Small intestine (tissue), 16 donors: ENCODE results near the gene KRTAP5-11. TPM values are rescaled to one million over a fixed set of nuclear protein-coding genes. Genes with fewer than 3 reads are reported as not detected.
"Not testable (repeated sequence)": the region's sequence is repeated elsewhere in the genome, so short reads cannot be mapped to it uniquely, and the experiment has no call there.

ENCODE experiments used
- DNase-seq, 2 donors: peaks; one replicate each; pipeline versions ENCODE4 v3.0.0 to v3.0.0-alpha.2; 2013
- FAIRE-seq: peaks from 2 replicates; lab custom pipeline; 2012; peaks lifted over from hg19 to GRCh38; lab: Jason Lieb, UNC
- H3K27ac ChIP-seq, 3 donors: one replicate each; pipeline ENCODE4 v1.5.1; 2013; ENCODE audit warnings: low read length in 2 of 3, mild to moderate bottlenecking in 2 of 3, control low read depth in 1 of 3, inconsistent platforms in 1 of 3, low read depth in 1 of 3, moderate library complexity in 1 of 3
- H3K27me3 ChIP-seq, 3 donors: one replicate each; pipeline ENCODE4 v1.6.1; 2013; ENCODE audit warnings: low read length in 3 of 3, inconsistent platforms in 1 of 3; ENCODE audit not compliant: control insufficient read depth in 3 of 3, insufficient read depth in 3 of 3
- H3K36me3 ChIP-seq, 3 donors: one replicate each; pipeline ENCODE4 v1.6.1; 2013; ENCODE audit warnings: low read length in 3 of 3, inconsistent platforms in 1 of 3, low read depth in 1 of 3, mild to moderate bottlenecking in 1 of 3, moderate library complexity in 1 of 3; ENCODE audit not compliant: control insufficient read depth in 3 of 3, insufficient read depth in 2 of 3
- H3K4me1 ChIP-seq, 3 donors: one replicate each; pipeline ENCODE4 v1.6.1; 2013; ENCODE audit warnings: low read length in 2 of 3, inconsistent platforms in 1 of 3, low read depth in 1 of 3, mild to moderate bottlenecking in 1 of 3, moderate library complexity in 1 of 3; ENCODE audit not compliant: control insufficient read depth in 3 of 3, insufficient read depth in 2 of 3
- H3K4me3 ChIP-seq, 3 donors: one replicate each; pipeline ENCODE4 v1.5.1; 2013; ENCODE audit warnings: low read length in 3 of 3, control low read depth in 1 of 3, inconsistent platforms in 1 of 3, low read depth in 1 of 3, mild to moderate bottlenecking in 1 of 3, moderate library complexity in 1 of 3
- H3K9me3 ChIP-seq, 2 donors: one replicate each; pipeline ENCODE4 v1.6.1; 2013; ENCODE audit warnings: low read depth in 1 of 2, low read length in 1 of 2; ENCODE audit not compliant: control insufficient read depth in 2 of 2, insufficient read depth in 1 of 2
- WGBS, 3 donors: extraction: QIAGEN DNeasy Blood & Tissue Kit; methylation state at CpG; one replicate each; pipeline ENCODE4 v1.1.7; 2013; 5-methylcytosine and 5-hydroxymethylcytosine counted together
- long read RNA-seq, 10 donors: transcript quantifications; one replicate each; lab custom pipeline, GENCODE V29; 2026
- polyA plus RNA-seq, 4 donors: library from polyadenylated mRNA; stranded (reverse) in 3 of 4; unstranded in 1 of 4; fragments of 200-250 nt in 3 of 4; fragments of 120-200 nt in 1 of 4; gene quantifications; one replicate each; pipeline versions ENCODE4 v1.2.1 to v1.2.3, GENCODE V29; 2013
- donor health status: healthy with polysubstance abuse.
- donor health status: control.
- donor health status: control.
- donor health status: Bipolar disorder and iron deficiency.
- donor health status: healthy.

KRTAP5-11 gene, protein sequence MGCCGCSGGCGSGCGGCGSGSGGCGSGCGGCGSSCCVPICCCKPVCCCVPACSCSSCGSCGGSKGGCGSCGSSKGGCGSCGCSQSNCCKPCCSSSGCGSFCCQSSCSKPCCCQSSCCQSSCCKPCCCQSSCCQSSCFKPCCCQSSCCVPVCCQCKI
- under 1 TPM in 1 of 4 donors, not detected in 3; 0.07 TPM for polyA plus RNA-seq
- long read RNA-seq, donor 1: 0 reads
- long read RNA-seq, donor 2: 0 reads
- long read RNA-seq, donor 3, partial matches to known transcripts: 20 of 20 reads
- long read RNA-seq, donor 3, other reads (novel, unspliced or antisense): 0 of 20 reads
- long read RNA-seq, donor 4: 0 reads
- long read RNA-seq, donor 5: 0 reads
- long read RNA-seq, donor 6: 0 reads
- long read RNA-seq, donor 7: 0 reads
- long read RNA-seq, donor 8: 0 reads
- long read RNA-seq, donor 9, partial matches to known transcripts: 21 of 21 reads
- long read RNA-seq, donor 9, other reads (novel, unspliced or antisense): 0 of 21 reads
- long read RNA-seq, donor 10: 0 reads

- FAIRE-seq (no peak), DNase-seq (no peak)
- Histone ChIP-seq H3K4me3 (no peak within 1 kb of the TSS), H3K27me3 (peaks cover 0 to 5% (median 0%) of the 10 kb centered on the region in 3 donors), H3K27ac (no peak within 1 kb of the TSS), H3K4me1 (peaks cover 0 to 5% (median 0%) of the 10 kb centered on the region in 3 donors), H3K36me3 (no peaks in the 10 kb centered on the region), H3K9me3 (no peaks in the 10 kb centered on the region)
- 54 to 70% (median 62%) methylated on average over 3 of the region's 3 CpGs for WGBS, 3 donors
These were observed at the start of gene KRTAP5-11 for GRCh38 chr11:71582309-71582895. Gene KRTAP5-11 (minus strand): TSS chr11:71582875. CDS start chr11:71582837, 38 bp downstream.

DNA sequence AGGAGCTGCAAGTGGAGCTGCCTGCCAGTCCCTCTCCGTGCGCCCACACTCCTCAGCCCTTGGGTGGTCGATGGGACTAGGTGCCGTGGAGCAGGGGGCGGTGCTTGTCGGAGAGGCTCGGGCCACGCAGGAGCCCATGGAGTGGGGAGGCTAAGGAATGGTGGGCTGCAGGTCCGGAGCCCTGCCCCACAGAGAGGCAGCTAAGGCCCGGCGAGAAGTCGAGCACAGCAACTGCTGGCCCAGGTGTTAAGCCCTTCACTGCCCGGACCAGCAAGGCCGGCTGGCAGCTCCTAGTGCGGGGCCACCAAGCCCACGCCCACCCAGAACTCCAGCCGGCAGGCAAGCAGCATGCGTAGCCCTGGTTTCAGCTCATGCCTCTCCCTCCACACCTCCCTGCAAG is 48.9 kb upstream of the KRTAP5-11 start:
- 82 to 93% (median 91%) methylated on average over 15 to 18 of the region's 18 CpGs for WGBS, 3 donors
- not testable (repeated sequence) for FAIRE-seq, H3K27me3 ChIP-seq, H3K4me3 ChIP-seq, DNase-seq, H3K36me3 ChIP-seq, H3K4me1 ChIP-seq, H3K27ac ChIP-seq, H3K9me3 ChIP-seq

DNA sequence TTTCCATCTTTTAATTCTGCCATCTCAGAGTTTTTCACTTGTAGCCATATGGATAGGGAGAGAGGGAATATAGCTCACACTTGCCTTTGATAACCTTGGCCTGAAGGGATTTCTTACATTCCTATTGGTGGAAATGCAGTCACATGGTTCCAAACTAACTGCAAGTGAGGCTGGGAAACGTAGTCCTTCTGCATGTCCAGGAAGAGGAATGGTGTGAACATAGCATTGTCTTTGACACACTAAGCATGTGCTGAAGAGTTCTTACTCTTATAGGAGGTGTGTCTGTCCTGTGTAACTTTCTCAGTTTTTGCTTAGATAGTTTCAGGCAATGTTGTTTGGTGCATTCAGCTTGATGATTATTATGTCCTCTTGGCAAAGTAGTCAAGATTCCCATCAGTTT is 47.4 kb upstream of the KRTAP5-11 start:
- not testable (repeated sequence) for H3K27me3 ChIP-seq, H3K36me3 ChIP-seq, H3K9me3 ChIP-seq, H3K4me3 ChIP-seq, H3K4me1 ChIP-seq, FAIRE-seq, H3K27ac ChIP-seq
- WGBS, 3 donors: 55 to 74% (median 73%) methylated on average over 1 of the region's 1 CpG
- DNase-seq: peak; percentile 22 to 48

DNA sequence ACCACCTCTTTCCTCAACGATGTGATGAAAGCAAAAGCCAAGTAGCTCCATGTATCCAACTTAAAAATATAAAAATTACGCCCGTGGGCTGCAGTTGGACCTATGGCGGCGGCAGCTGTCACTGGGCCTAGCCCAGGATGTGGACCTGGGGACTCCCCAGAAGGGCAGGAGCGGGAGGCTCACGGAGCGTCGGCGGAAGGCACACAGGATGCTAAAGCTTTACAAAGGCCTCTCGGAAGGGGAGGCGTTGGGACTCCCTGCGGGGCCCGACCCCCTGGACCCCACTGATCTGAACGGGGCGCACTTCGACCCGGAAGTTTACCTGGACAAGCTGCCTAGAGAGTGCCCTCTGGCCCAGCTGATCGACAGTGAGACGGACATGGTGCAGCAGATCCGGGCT is 46.3 kb upstream of the KRTAP5-11 start:
- H3K4me3 ChIP-seq, H3K27ac ChIP-seq, FAIRE-seq, DNase-seq, H3K4me1 ChIP-seq, H3K27me3 ChIP-seq, H3K9me3 ChIP-seq, H3K36me3 ChIP-seq: not testable (repeated sequence)
- 90 to 93% (median 91%) methylated on average over 20 to 21 of the region's 21 CpGs for WGBS, 3 donors

- H3K27me3 ChIP-seq, DNase-seq, FAIRE-seq, H3K4me3 ChIP-seq, H3K27ac ChIP-seq, H3K9me3 ChIP-seq, H3K4me1 ChIP-seq, H3K36me3 ChIP-seq: not testable (repeated sequence)
- 91 to 92% (median 92%) methylated on average over 11 of the region's 11 CpGs for WGBS, 3 donors
These were observed 40.6 kb upstream of the KRTAP5-11 start for GRCh38 chr11:71623226-71623625.

GRCh38 chr11:71622561-71622960 is 39.9 kb upstream of the KRTAP5-11 start:
- not testable (repeated sequence) for H3K4me1 ChIP-seq, H3K4me3 ChIP-seq, H3K27me3 ChIP-seq, H3K27ac ChIP-seq, FAIRE-seq, H3K9me3 ChIP-seq, H3K36me3 ChIP-seq, DNase-seq
- 82 to 95% (median 88%) methylated on average over 14 of the region's 14 CpGs for WGBS, 3 donors

DNA sequence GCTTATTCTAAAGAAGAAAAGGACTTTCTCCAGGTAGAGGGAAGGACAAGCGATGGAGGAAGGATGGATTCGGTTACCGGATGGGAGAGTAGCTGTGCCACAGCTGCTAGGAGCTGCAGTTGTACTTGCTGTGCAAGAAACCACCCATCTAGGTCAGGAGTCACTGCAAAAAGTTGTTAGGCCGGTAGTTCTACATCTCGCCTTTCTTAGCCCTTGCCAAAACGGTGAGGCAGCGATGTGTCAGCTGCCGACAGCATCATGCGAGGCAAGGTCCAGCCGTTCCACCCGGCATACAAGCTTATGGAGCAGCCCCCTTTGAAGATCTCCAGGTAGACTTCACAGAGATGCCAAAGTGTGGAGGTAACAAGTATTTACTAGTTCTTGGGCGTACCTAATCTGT is 32.3 kb upstream of the KRTAP5-11 start:
- H3K4me3 ChIP-seq, H3K27ac ChIP-seq, H3K27me3 ChIP-seq, H3K36me3 ChIP-seq, H3K4me1 ChIP-seq, FAIRE-seq, H3K9me3 ChIP-seq: not testable (repeated sequence)
- DNase-seq: peak in 1 of 2 donors; percentile 38
- 18 to 66% (median 34%) methylated on average over 11 to 12 of the region's 12 CpGs for whole genome bisulfite sequencing, 3 donors

GRCh38 chr11:71614366-71614917 is 31.8 kb upstream of the KRTAP5-11 start:
- not testable (repeated sequence) for DNase-seq, H3K27ac ChIP-seq, H3K4me1 ChIP-seq, H3K4me3 ChIP-seq, H3K36me3 ChIP-seq, FAIRE-seq, H3K27me3 ChIP-seq, H3K9me3 ChIP-seq
- WGBS, 3 donors: 52 to 60% (median 55%) methylated on average over 15 of the region's 15 CpGs
